Large intestine (tissue), 3 donors: ENCODE measurements around the gene KLHL42. TPM values are rescaled to one million over a fixed set of nuclear protein-coding genes. Genes with fewer than 3 reads are reported as not detected.

Experiments used
- DNase-seq, 2 donors: peaks; one replicate each; pipeline versions ENCODE4 v3.0.0 to v3.0.0-alpha.2; 2013
- H3K27ac ChIP-seq: one replicate; pipeline ENCODE4 v1.5.1; 2013; ENCODE audit warnings: low read length
- H3K27me3 ChIP-seq: 2 replicates; pipeline ENCODE4 v1.6.1; 2013; ENCODE audit warnings: low read length; ENCODE audit not compliant: control insufficient read depth, insufficient read depth
- H3K36me3 ChIP-seq: 2 replicates; pipeline ENCODE4 v1.6.1; 2013; ENCODE audit warnings: low read length; ENCODE audit not compliant: control insufficient read depth, insufficient read depth
- H3K4me1 ChIP-seq: one replicate; pipeline ENCODE4 v1.6.1; 2013; ENCODE audit warnings: low read length; ENCODE audit not compliant: control insufficient read depth, insufficient read depth
- H3K4me3 ChIP-seq: one replicate; pipeline ENCODE4 v1.5.1; 2013; ENCODE audit warnings: low read length
- H3K9me3 ChIP-seq: one replicate; pipeline ENCODE4 v1.6.1; 2013; ENCODE audit warnings: mild to moderate bottlenecking, low read depth, low read length, moderate library complexity; ENCODE audit not compliant: control insufficient read depth
- polyA plus RNA-seq: library from polyadenylated mRNA; unstranded; fragments of 120-200 nt; gene quantifications from one replicate; pipeline ENCODE4 v1.2.1, GENCODE V29; 2013

KLHL42 gene
- polyA plus RNA-seq, 1 donor, result 27.7 TPM

DNA sequence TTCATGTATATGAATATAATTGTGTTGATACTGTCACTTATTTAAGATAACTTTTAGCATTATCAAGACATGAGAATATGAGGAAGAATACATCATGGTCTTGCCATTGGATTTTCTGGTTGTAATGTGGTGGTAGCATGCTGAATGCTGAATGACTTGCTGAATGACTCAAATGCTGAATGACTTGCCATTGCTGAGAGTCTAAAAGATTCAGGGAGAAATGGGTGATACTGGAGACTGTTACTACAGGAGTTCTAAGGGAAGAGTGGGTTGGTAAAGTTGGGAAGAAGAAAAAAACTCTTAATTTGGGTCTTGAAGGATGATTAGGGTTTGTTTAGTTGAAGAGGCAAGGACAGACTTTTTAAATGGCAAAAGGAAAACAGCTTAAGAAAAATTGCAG lies 72.1 kb downstream of the KLHL42 start:
- Histone ChIP-seq H3K27ac (no peak overlapping the region), H3K4me3 (no peak overlapping the region), H3K36me3 (no peaks in the 10 kb centered on the region), H3K27me3 (no peaks in the 10 kb centered on the region), H3K9me3 (no peaks in the 10 kb centered on the region), H3K4me1 (no peaks in the 10 kb centered on the region)
- DNase-seq, result no peak

Other genes starting within 250 kb of the KLHL42 start
- 30.4 TPM for gene REP15, start 83.8 kb upstream of the KLHL42 start, polyA plus RNA-seq
- 67.4 TPM for gene MRPS35, start 69.4 kb upstream of the KLHL42 start, polyA plus RNA-seq
- gene MANSC4, start within 50 bp of the KLHL42 start, polyA plus RNA-seq, result 0.19 TPM
- 0.60 TPM for gene PTHLH, start 192.5 kb downstream of the KLHL42 start, polyA plus RNA-seq